NT2/D1 (cell line): ENCODE results near the gene MAD1L1.

Source experiments
- SUZ12 ChIP-seq: IDR thresholded peaks from 2 replicates; pipeline ENCODE4 v1.6.1; 2011; ENCODE audit not compliant: insufficient read length, insufficient read depth; ENCODE audit errors: extremely low read depth
- YY1 ChIP-seq: IDR thresholded peaks from 2 replicates; pipeline ENCODE4 v1.6.1; 2011; ENCODE audit not compliant: insufficient read length, insufficient read depth
- ZNF274 ChIP-seq: IDR thresholded peaks from 2 replicates; pipeline ENCODE4 v1.6.1; 2011; ENCODE audit warnings: mild to moderate bottlenecking, low read depth, low read length

DNA sequence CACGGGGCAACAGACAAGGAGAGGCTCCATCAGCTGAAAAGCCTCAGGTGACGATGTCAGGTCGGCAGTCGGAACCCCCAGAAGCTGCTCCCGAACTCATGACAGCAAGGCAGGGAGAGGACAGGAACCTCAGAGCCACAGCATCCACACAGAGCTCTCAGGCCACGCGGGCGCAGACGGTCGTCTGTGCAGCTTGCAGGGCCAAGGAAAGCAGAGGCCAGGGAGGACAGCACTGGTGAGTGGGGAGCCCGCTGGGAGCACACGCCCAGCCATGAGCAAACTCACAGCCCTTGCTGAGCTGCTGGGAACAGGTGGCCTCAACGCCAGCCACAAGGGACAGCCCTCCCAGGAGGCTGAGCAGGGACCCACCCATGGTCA lies 138.9 kb downstream of the MAD1L1 start:
- TF ChIP-seq YY1 (no peak), SUZ12 (no peak), ZNF274 (no peak)
